UCSD-AML1 (cell line): Measurements from ENCODE around the gene VSIG8.
"Not testable (repeated sequence)": the region's sequence is repeated elsewhere in the genome, so short reads cannot be mapped to it uniquely, and the experiment has no call there.

Source experiments
- DNase-seq: peaks from one replicate; lab custom pipeline; 2025; ENCODE audit not compliant: unreplicated experiment; lab: John Stamatoyannopoulos, UW

The VSIG8 gene

GRCh38 chr1:159862557-159862956 is at the start of gene VSIG8:
Gene VSIG8, minus strand, starts transcription at chr1:159862657. Its CDS starts 136 bp downstream, at chr1:159862521.
- no peak for DNase-seq

GRCh38 chr1:159911326-159912070 is 49.0 kb upstream of the VSIG8 start:
- peak; percentile 59 for DNase-seq

- no peak for DNase-seq
Measured at GRCh38 chr1:159908031-159908940, 45.8 kb upstream of the VSIG8 start.

- DNase-seq = no peak
Measured at GRCh38 chr1:159906960-159907359, 44.5 kb upstream of the VSIG8 start.

GRCh38 chr1:159904036-159904435 is 41.6 kb upstream of the VSIG8 start:
- DNase-seq = not testable (repeated sequence)

GRCh38 chr1:159902541-159902940 is 40.1 kb upstream of the VSIG8 start:
- no peak for DNase-seq

GRCh38 chr1:159900755-159901360 is 38.4 kb upstream of the VSIG8 start:
- no peak for DNase-seq

- no peak for DNase-seq
Measured at GRCh38 chr1:159900086-159900680, 37.7 kb upstream of the VSIG8 start, which contains the start of gene CFAP45. Gene CFAP45, minus strand, starts transcription at chr1:159900165. Its CDS starts 67 bp downstream, at chr1:159900098.

GRCh38 chr1:159899634-159900033 is 37.2 kb upstream of the VSIG8 start:
- not testable (repeated sequence) for DNase-seq

GRCh38 chr1:159898527-159898926 is 36.1 kb upstream of the VSIG8 start:
- peak; percentile 27 for DNase-seq

GRCh38 chr1:159897962-159898361 is 35.5 kb upstream of the VSIG8 start:
- DNase-seq = no peak

GRCh38 chr1:159896546-159896930 is 34.1 kb upstream of the VSIG8 start:
- no peak for DNase-seq

GRCh38 chr1:159895836-159896545 is 33.5 kb upstream of the VSIG8 start:
- DNase-seq = no peak

- no peak for DNase-seq
Measured at GRCh38 chr1:159895286-159895685, 32.8 kb upstream of the VSIG8 start.

- peak; percentile 32 for DNase-seq
Measured at GRCh38 chr1:159892944-159893343, 30.5 kb upstream of the VSIG8 start.

GRCh38 chr1:159891275-159892157 is 29.1 kb upstream of the VSIG8 start:
- peak; percentile 83 for DNase-seq

- DNase-seq = no peak
Measured at GRCh38 chr1:159890390-159890789, 27.9 kb upstream of the VSIG8 start.

- DNase-seq = peak; percentile 52
Measured at GRCh38 chr1:159889821-159890252, 27.4 kb upstream of the VSIG8 start.

GRCh38 chr1:159889202-159889601 is 26.7 kb upstream of the VSIG8 start:
- DNase-seq = no peak
